NCI-H2227 (cell line): ENCODE results near the gene RXFP2.

ENCODE experiments used
- DNase-seq: peaks from one replicate; lab custom pipeline; 2025; ENCODE audit not compliant: unreplicated experiment; lab: John Stamatoyannopoulos, UW

RXFP2 gene

GRCh38 chr13:31767175-31767900 lies 28.0 kb downstream of the RXFP2 start:
- no peak for DNase-seq

GRCh38 chr13:31768351-31768750 lies 29.0 kb downstream of the RXFP2 start:
- no peak for DNase-seq

GRCh38 chr13:31769575-31769974 lies 30.2 kb downstream of the RXFP2 start:
- no peak for DNase-seq

- DNase-seq = no peak
These were observed 32.9 kb downstream of the RXFP2 start for GRCh38 chr13:31772231-31772630.

- no peak for DNase-seq
These were observed 34.2 kb downstream of the RXFP2 start for GRCh38 chr13:31773538-31773937.

GRCh38 chr13:31774186-31774750 lies 34.9 kb downstream of the RXFP2 start:
- no peak for DNase-seq

GRCh38 chr13:31775148-31775547 lies 35.8 kb downstream of the RXFP2 start:
- DNase-seq = no peak

GRCh38 chr13:31775686-31776085 lies 36.4 kb downstream of the RXFP2 start:
- DNase-seq = no peak

GRCh38 chr13:31781064-31781463 lies 41.7 kb downstream of the RXFP2 start:
- DNase-seq = no peak

- DNase-seq = no peak
These were observed 46.7 kb downstream of the RXFP2 start for GRCh38 chr13:31786011-31786410.

GRCh38 chr13:31790992-31791391 lies 51.7 kb downstream of the RXFP2 start:
- DNase-seq = no peak

GRCh38 chr13:31793246-31793645 lies 53.9 kb downstream of the RXFP2 start:
- no peak for DNase-seq

GRCh38 chr13:31794452-31794851 lies 55.1 kb downstream of the RXFP2 start:
- no peak for DNase-seq

GRCh38 chr13:31797154-31797775 lies 57.9 kb downstream of the RXFP2 start:
- DNase-seq = peak; percentile 30

- no peak for DNase-seq
These were observed 58.9 kb downstream of the RXFP2 start for GRCh38 chr13:31798189-31798588.

GRCh38 chr13:31801088-31801487 lies 61.8 kb downstream of the RXFP2 start:
- DNase-seq = no peak

GRCh38 chr13:31803311-31803710 lies 64.0 kb downstream of the RXFP2 start:
- no peak for DNase-seq

GRCh38 chr13:31805841-31806240 lies 66.5 kb downstream of the RXFP2 start:
- DNase-seq = no peak

GRCh38 chr13:31807090-31807541 lies 67.8 kb downstream of the RXFP2 start:
- no peak for DNase-seq

GRCh38 chr13:31814536-31814935 lies 75.2 kb downstream of the RXFP2 start:
- no peak for DNase-seq

GRCh38 chr13:31815361-31816144 lies 76.2 kb downstream of the RXFP2 start:
- DNase-seq = no peak

- no peak for DNase-seq
These were observed 78.9 kb downstream of the RXFP2 start for GRCh38 chr13:31818236-31818635.
